K562 (cell line): Measurements from ENCODE around the gene GCHFR. TPM values are rescaled to one million over a fixed set of nuclear protein-coding genes. Genes with fewer than 3 reads are reported as not detected.

Source experiments
- ATF4 ChIP-seq: fragments of 450-650 bp; formaldehyde crosslinking; IDR thresholded peaks from 2 replicates; pipeline ENCODE4 v1.4.0; 2022; ENCODE audit warnings: mild to moderate bottlenecking, moderate library complexity
- CBFA2T2 ChIP-seq: fragments of 450-650 bp; conservative IDR thresholded peaks from 2 replicates; pipeline ENCODE4 v1.6.1; 2017; ENCODE audit warnings: mild to moderate bottlenecking
- CEBPB ChIP-seq: fragments of 450-650 bp; IDR thresholded peaks from 2 replicates; pipeline ENCODE4 v1.6.1; 2016; ENCODE audit warnings: missing genetic modification characterization, missing compliant biosample characterization
- FOSL1 ChIP-seq: fragments of 200-800 bp; sonication (Bioruptor generic); conservative IDR thresholded peaks from 2 replicates; pipeline ENCODE4 v1.6.1; 2016; ENCODE audit warnings: missing genetic modification characterization, missing compliant biosample characterization
- FOXJ2 ChIP-seq: fragments of 200-800 bp; sonication (Bioruptor generic); IDR thresholded peaks from 2 replicates; pipeline ENCODE4 v1.6.1; 2016; ENCODE audit warnings: missing genetic modification characterization, missing compliant biosample characterization
- HDAC2 ChIP-seq: fragments of 450-650 bp; IDR thresholded peaks from 2 replicates; pipeline ENCODE4 v1.6.1; 2016; ENCODE audit warnings: mild to moderate bottlenecking
- JUND ChIP-seq, 2 experiments: IDR thresholded peaks; 2 replicates in 1 of 2; 3 replicates in 1 of 2; pipeline ENCODE4 v1.6.1; 2011; ENCODE audit warnings: borderline replicate concordance in 2 of 2, low read depth in 2 of 2, low read length in 2 of 2, improper control_type of control experiment in 1 of 2, missing biosample characterization in 1 of 2, missing genetic modification characterization in 1 of 2, missing genetic modification reagents in 1 of 2
- PCBP1 ChIP-seq: fragments of 200-400 bp; formaldehyde crosslinking; IDR thresholded peaks from 2 replicates; pipeline ENCODE4 v1.6.1; 2018; ENCODE audit warnings: mild to moderate bottlenecking, low read depth, low read length; ENCODE audit not compliant: poor library complexity, severe bottlenecking
- ZSCAN32 ChIP-seq: fragments of 450-650 bp; formaldehyde crosslinking; IDR thresholded peaks from 2 replicates; pipeline ENCODE4 v1.4.0; 2020; ENCODE audit warnings: mild to moderate bottlenecking, moderate library complexity
- polyA plus RNA-seq, 8 experiments: library from polyadenylated mRNA; depleted of rRNA in 4 of 8; stranded (reverse) in 5 of 8; unstranded in 3 of 8; fragments of >200 nt; fragmentation: Nextera tagmentation in 2 of 8; fragmentation: Illumina TruSeq in 1 of 8; extraction: Ambion mirVana in 2 of 8; extraction: Trizol in 1 of 8; gene quantifications; 2 replicates each; pipeline versions ENCODE4 v1.2.1 to v1.2.3, GENCODE V29; 2011 to 2014; ENCODE audit warnings: inconsistent platforms in 1 of 8, missing spikeins in 1 of 8
- total RNA-seq, 7 experiments: library from RNA; depleted of rRNA in 6 of 7; stranded (reverse); fragments of >200 nt in 6 of 7; fragmentation: Illumina TruSeq in 2 of 7; extraction: Trizol in 2 of 7; gene quantifications; 2 replicates each; pipeline versions ENCODE4 v1.2.1 to v1.2.3, GENCODE V29; 2011 to 2021; ENCODE audit warnings: low replicate concordance in 1 of 7
- TF ChIP-seq, protein P1 (sequence below): fragments of 450-650 bp; IDR thresholded peaks from 2 replicates; pipeline ENCODE4 v1.6.1; 2016; ENCODE audit warnings: missing biosample characterization, missing genetic modification characterization

The GCHFR gene
- total and polyA plus RNA-seq, 9 of the 15 experiments (the other 6 are each of a cell fraction or from before 2014, with no cell fraction given): 8.7 to 83.5 (median 20.8) TPM

GRCh38 chr15:40746916-40747418 is 16.9 kb upstream of the GCHFR start (continued):
- TF ChIP-seq, protein P1, sequence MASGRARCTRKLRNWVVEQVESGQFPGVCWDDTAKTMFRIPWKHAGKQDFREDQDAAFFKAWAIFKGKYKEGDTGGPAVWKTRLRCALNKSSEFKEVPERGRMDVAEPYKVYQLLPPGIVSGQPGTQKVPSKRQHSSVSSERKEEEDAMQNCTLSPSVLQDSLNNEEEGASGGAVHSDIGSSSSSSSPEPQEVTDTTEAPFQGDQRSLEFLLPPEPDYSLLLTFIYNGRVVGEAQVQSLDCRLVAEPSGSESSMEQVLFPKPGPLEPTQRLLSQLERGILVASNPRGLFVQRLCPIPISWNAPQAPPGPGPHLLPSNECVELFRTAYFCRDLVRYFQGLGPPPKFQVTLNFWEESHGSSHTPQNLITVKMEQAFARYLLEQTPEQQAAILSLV (tag): 0 out of 2 replicates have a peak, but pooled peaks have one; percentile 66
- no peak for TF ChIP-seq PCBP1
- TF ChIP-seq ATF4 (CRISPR knock-in tag): peak; percentile 90
- peak; percentile 73; the same call in 1 of the 2 replicates for TF ChIP-seq ZSCAN32 (CRISPR knock-in tag)
- no peak for TF ChIP-seq FOSL1 (tag)
- no peak for TF ChIP-seq CBFA2T2
- peak; percentile 56 for TF ChIP-seq HDAC2
- TF ChIP-seq FOXJ2: no peak
- peak; percentile 96 for TF ChIP-seq CEBPB
- TF ChIP-seq JUND (IDR thresholded peaks at IDR 0.05; ENCODE audit: borderline replicate concordance, low read depth, low read length): peak; percentile 87
- TF ChIP-seq JUND (tag; IDR thresholded peaks at IDR 0.05; ENCODE audit: borderline replicate concordance, low read depth, low read length): peak; percentile 75; the same call in 1 of the 3 replicates
